ENCODE data around the gene ZNF277. TPM values are rescaled to one million over a fixed set of nuclear protein-coding genes. Genes with fewer than 3 reads are reported as not detected.

Gene ZNF277, protein sequence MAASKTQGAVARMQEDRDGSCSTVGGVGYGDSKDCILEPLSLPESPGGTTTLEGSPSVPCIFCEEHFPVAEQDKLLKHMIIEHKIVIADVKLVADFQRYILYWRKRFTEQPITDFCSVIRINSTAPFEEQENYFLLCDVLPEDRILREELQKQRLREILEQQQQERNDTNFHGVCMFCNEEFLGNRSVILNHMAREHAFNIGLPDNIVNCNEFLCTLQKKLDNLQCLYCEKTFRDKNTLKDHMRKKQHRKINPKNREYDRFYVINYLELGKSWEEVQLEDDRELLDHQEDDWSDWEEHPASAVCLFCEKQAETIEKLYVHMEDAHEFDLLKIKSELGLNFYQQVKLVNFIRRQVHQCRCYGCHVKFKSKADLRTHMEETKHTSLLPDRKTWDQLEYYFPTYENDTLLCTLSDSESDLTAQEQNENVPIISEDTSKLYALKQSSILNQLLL
- 25.4 TPM for polyA plus RNA-seq (ENCODE audit: insufficient read length)

GRCh38 chr7:112206238-112206990 is at the start of gene ZNF277, which contains the start of gene DOCK4:
ZNF277 (plus strand) TSS chr7:112206695; CDS start chr7:112206717, 22 bp downstream.
DOCK4 (minus strand) TSS chr7:112206399; CDS start chr7:112206138, 261 bp downstream.
- DNase-seq (ENCODE audit: low read depth): peak; percentile 95

DNA sequence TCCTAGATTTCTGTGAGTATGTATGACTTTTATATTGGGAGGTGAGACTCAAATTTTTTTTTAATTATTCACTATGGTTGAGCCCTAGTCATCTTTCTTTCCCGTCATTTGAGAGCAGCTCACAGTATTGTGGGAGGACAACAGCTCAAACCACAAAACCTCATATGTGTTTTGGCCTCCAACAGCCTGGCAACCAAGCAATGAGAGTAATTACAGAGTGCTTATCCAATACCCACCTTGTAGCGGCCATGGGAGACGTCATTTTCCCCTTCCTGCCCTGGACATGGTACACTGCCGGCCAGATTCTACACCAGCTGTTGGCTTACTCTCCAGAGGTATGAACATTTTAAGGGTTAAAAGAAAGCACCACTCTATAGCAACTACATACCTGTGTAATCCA is 49.4 kb upstream of the ZNF277 start:
- DNase-seq (ENCODE audit: low read depth): no peak

DNA sequence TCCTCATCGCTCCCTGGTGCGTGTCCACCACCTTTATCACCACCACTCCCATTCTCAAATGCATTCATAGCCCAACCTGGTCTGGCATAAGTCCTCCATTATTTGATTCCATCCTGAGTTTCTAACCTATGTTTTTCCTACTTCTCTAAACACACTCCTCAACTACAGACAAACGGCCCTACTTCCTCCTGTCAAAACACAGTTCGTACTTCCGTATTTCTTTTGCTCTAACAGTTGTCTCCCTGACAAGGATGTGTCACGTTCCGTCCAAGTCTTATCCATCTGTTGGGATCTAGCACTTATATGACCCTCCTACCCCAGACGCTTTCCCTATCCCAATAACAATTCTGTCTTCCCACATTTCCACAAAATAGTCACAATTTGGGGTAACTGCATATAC is 47.1 kb upstream of the ZNF277 start:
- DNase-seq (ENCODE audit: low read depth): no peak

DNA sequence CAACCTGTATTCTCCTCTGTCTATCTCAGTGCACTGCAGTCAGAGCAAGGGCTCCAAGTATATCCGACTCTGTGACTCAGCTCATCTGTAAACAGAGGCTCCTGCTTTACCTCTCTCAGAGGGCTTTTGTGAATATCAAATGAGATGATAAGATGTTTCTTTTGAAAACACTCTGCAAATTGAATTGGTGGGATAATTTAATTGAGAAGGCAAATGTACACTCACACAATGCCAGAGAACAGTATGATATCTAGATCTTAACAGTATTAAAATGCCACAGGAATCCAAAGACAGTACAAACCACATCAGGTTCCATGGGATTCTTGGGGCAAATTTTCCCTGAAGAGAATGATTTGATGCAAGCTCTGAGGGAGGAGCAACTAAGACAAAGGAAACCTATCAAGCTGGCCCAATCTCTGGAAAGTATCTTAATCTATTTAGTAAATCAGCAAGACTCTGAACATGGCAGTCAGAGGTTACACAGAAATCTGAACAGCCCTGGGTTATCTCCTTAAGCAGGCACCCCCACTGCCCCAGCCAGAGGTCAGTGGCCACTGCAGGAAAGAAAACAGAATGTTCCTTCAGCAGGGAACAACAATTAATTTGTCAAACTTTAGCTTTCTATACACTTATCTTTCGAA is 46.2 kb upstream of the ZNF277 start:
- DNase-seq (ENCODE audit: low read depth): no peak

- no peak for DNase-seq (ENCODE audit: low read depth)
These were observed 45.7 kb upstream of the ZNF277 start for GRCh38 chr7:112160771-112161150.

GRCh38 chr7:112161253-112162141 is 45.0 kb upstream of the ZNF277 start:
- no peak for DNase-seq (ENCODE audit: low read depth)

- DNase-seq (ENCODE audit: low read depth): no peak
These were observed 44.2 kb upstream of the ZNF277 start for GRCh38 chr7:112162142-112162766.

GRCh38 chr7:112162784-112163506 is 43.5 kb upstream of the ZNF277 start:
- no peak for DNase-seq (ENCODE audit: low read depth)

DNA sequence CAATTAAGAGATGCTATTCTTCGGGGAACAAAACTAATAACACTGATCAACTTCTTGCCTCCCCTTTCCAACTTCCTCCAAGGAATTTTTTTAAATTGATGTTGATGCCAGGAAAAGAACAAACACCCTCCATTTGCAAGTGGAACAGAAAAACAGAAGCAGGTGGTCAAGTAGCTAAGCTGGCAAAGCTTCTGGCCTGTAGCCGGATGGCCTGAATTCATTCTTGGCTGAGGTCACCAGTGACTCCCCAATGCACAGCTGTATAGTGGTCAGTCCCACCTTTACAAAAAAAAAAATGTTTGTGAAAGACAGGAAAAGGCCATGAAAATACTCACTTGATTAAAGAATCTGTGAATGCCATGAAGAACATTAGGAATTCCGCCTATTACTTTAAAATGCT is 39.3 kb upstream of the ZNF277 start:
- DNase-seq (ENCODE audit: low read depth): no peak

- DNase-seq (ENCODE audit: low read depth): no peak
These were observed 37.6 kb upstream of the ZNF277 start for GRCh38 chr7:112168915-112169314.

DNA sequence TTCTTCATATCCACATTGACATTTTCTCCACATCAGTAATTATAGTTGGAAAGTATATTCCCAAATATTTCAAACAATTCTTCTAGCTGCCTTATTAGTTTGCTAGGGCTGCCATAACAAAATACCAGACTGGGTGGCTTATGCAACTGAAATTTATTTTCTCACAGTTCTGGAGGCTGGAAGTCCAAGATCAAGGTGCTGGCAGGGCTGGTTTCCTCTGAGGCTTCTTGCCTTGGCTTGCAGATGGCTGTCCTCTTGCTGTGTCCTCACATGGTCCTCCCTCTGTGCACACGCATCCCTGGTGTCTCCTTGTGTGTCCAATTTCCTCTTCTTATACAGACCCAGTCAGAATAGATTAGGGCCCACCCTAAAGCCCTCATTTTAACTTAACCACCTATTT is 34.8 kb upstream of the ZNF277 start:
- DNase-seq (ENCODE audit: low read depth): no peak

- peak; percentile 24 for DNase-seq (ENCODE audit: low read depth)
These were observed 33.5 kb upstream of the ZNF277 start for GRCh38 chr7:112172870-112173567.

GRCh38 chr7:112173568-112173905 is 33.0 kb upstream of the ZNF277 start:
- no peak for DNase-seq (ENCODE audit: low read depth)

DNA sequence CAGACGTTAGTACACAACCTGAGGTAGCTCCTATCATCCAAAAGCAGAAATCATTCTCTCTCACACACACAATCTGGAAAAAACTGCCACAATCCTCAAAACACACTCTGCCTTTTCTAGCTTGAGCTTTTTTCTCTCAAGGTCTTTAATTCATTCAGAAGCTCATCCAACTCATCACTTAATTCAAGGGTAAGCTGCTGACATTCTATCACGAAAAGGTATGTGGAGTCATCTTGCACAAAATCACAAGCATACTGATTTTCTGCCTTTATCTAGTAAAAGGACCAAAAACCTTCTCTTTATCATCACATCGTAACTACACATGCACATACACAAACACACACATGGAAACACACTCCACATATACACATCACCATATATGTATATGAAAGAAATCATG is 32.3 kb upstream of the ZNF277 start:
- DNase-seq (ENCODE audit: low read depth): no peak

DNA sequence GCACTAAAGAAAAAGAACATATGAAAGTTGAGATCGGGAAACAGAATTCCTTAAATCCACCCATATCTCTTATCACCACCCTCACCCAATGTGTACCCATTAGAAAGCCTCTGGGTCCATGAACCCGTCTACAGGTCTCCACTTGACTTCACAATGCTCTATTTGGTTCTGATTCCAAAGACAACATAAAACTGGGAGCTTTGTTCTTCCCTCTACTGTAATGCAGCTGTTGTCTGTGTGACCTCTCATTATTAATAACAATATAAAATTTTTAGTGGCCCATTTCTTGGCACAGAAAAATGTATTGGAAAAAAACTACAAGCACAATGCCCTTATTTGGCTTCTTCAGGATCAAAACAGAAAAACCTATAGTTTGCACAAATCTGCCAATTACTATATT is 30.3 kb upstream of the ZNF277 start:
- DNase-seq (ENCODE audit: low read depth): no peak

- no peak for DNase-seq (ENCODE audit: low read depth)
These were observed 29.6 kb upstream of the ZNF277 start for GRCh38 chr7:112176693-112177415.

DNA sequence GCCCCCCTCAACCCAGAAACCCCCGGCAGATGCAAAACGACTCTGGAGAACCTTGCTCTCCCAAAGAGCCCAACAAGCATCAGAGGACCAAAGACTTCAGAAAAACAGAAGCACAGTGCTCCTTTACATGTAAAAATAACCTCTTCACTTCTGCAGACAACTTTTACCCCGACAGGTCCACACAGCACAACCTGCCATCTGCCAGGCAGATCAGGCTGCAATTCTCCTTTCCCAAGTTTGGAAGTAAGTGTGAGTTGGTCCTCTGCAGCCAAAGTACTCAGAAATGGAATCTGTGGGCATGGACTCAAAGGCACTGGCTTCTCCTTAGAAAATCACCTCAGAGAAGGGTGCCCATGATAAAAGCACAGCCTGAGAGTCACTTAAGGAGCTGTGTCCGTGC is 26.3 kb upstream of the ZNF277 start:
- DNase-seq (ENCODE audit: low read depth): no peak

- DNase-seq (ENCODE audit: low read depth): no peak
These were observed 23.7 kb upstream of the ZNF277 start for GRCh38 chr7:112182749-112183148.

DNA sequence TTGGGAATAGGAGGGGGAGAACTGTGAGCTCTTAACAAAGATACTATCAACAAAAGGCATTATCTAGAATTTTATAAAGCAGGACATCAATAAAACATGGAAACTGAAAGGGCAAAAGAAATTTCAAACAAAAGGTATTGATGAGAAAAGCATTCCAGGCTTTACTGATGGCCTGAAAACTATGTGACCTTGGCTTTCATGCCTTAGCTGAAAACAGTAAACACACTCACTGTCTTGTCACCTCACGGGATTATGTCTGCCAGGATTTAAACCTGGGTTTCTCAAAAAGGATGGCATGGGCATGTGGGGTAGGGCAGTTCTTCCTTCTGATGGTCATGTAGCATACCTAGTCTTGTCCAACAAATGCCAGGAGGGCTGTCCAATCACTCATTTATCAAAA is 23.2 kb upstream of the ZNF277 start:
- DNase-seq (ENCODE audit: low read depth): no peak
